Measurements from ENCODE around the gene PLEKHH2.
"Not testable (repeated sequence)": the region's sequence is repeated elsewhere in the genome, so short reads cannot be mapped to it uniquely, and the experiment has no call there.

PLEKHH2 gene

DNA sequence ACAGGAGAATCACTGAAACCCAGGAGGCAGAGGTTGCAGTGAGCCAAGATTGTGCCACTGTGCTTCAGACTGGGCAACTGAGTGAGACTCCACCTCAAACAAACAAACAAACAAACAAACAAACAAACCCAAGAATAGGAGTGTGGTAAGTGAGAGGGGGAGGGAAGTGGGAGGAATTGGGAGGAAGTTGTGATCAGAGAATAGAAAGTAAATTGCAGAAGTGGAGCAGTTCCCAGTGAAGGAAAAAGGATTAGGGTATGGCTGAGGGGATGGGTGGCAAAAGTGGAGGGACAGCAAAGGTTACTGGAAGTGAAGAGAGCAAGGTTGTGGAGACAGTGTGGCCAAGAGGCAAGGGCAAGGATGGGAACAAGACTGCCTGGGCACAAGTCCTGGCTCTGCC, 80.3 kb downstream of the PLEKHH2 start:
- no peak for DNase-seq (ENCODE audit: low read depth in 2 of 2)

DNA sequence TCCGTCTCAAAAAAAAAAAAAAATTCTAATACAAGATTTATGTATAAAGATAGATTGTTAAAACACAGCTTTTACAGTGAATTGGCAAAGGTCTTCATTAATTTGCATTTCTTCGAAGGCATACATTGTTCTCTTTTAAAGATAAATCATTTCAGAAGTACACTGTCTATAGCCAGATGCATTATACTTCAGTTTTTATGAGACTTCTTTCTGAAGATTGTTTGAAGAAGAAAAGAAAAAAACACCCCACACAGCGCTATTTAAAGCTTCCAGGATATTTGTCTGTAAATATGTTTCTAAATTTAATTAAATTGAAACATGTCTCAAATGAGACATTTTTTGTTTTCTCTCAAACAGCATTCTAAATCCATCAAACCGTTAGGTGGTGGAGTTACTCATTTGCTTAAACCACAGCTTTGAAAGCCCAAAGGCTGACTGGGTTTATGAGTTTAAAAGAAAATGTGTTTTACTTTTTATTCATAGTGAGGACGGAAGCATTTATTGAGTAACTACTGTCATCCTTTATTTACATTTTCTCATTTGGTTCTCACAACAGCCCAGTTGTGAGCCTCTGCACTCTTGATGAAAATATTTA, 81.6 kb downstream of the PLEKHH2 start:
- DNase-seq (ENCODE audit: low read depth in 2 of 2), result no peak

GRCh38 chr2:43724728-43725526, 87.9 kb downstream of the PLEKHH2 start:
- no peak for DNase-seq (ENCODE audit: low read depth in 2 of 2)

- no peak for DNase-seq (ENCODE audit: low read depth in 2 of 2)
Measured at GRCh38 chr2:43725711-43726246, 88.7 kb downstream of the PLEKHH2 start.

DNA sequence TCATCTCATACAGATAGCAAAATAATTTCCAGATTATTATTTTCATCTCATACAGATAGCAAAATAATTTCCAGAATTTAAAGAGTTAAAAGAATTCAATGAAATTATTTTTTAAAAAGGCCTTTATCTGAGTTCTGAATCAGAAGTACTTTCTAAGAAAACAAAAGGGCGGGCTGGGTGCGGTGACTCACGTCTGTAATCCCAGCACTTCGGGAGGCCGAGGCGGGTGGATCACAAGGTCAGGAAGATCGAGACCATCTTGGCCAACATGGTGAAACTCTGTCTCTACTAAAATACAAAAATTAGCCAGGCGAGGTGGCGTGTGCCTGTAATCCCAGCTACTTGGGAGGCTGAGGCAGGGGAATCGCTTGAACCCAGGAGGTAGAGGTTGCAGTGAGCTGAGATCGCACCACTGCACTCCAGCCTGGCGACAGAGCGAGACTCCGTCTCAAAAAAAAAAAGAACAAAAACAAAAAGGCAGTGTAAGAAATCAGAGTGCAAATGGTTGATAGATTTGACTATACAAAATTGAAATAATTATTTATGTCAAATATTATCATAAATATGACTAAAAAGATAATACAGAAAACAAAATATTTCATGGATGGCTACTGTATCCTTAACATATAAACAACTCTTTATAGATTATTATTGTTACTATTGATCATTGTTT, 90.0 kb downstream of the PLEKHH2 start:
- DNase-seq (ENCODE audit: low read depth in 2 of 2), result not testable (repeated sequence)

GRCh38 chr2:43727634-43728014, 90.6 kb downstream of the PLEKHH2 start:
- DNase-seq (ENCODE audit: low read depth in 2 of 2), result no peak

GRCh38 chr2:43729491-43730174, 92.6 kb downstream of the PLEKHH2 start:
- DNase-seq (ENCODE audit: low read depth in 2 of 2), result no peak

DNA sequence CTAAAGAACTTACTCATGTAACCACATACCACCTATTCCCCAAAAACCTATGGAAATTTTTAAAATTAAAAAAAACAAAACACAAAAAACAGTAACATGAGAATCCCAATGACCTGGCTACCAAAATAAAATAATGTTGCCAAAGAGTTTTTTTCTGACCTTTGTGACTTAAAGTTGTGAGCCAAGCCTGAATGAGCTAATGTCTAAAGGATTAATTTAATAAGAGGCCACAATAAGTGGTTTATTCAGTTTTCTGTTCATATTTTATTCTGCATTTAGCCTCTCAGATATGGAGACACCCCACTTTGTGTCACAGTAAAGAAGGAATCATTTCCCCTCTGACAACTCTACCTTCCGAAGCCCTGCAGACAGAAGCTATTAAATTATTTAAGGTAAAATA, 94.2 kb downstream of the PLEKHH2 start:
- no peak for DNase-seq (ENCODE audit: low read depth in 2 of 2)

- DNase-seq (ENCODE audit: low read depth in 2 of 2), result no peak
Measured at GRCh38 chr2:43736637-43737036, 99.6 kb downstream of the PLEKHH2 start.

DNA sequence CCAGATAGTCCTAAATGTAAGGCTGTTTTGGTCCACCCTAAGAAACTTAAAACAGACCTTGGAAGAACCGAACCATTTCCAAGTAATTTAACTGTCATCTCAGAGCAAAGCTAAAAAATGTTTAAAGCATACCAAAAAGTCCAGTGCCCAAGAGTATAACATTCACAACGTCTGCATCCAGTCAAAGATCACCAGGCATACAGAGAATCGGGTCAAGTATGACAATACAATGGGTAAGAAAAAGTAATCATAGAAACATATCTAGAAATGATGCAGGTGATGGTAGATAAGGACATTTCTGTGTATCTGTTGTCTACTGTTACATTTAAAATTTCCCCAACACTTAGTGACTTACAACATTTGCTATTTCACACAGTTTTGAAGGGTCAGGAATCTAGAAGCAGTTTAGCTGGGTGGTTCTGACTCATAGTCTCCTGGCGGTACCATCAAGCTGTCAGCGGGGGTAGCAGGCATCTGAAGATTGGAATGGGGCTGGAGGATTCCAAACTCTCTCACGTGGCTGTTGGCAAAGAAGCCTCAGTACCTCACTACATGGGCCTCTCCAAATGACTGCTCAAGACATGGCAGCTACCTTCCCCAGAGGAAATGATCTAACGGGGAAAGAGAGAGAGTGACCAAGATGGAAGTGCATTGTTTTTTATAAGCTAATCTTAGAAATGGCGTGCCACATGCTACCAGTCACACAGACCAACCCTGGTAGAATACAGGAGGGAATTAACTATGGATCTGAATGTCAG, 100.2 kb downstream of the PLEKHH2 start:
- DNase-seq (ENCODE audit: low read depth in 2 of 2), result no peak

- no peak for DNase-seq (ENCODE audit: low read depth in 2 of 2)
Measured at GRCh38 chr2:43737855-43738254, 100.8 kb downstream of the PLEKHH2 start.

- DNase-seq (ENCODE audit: low read depth in 2 of 2), result no peak
Measured at GRCh38 chr2:43738257-43738656, 101.2 kb downstream of the PLEKHH2 start.

GRCh38 chr2:43743706-43744105, 106.6 kb downstream of the PLEKHH2 start:
- DNase-seq (ENCODE audit: low read depth in 2 of 2), result no peak

GRCh38 chr2:43745457-43745856, 108.4 kb downstream of the PLEKHH2 start:
- DNase-seq (ENCODE audit: low read depth in 2 of 2), result no peak

DNA sequence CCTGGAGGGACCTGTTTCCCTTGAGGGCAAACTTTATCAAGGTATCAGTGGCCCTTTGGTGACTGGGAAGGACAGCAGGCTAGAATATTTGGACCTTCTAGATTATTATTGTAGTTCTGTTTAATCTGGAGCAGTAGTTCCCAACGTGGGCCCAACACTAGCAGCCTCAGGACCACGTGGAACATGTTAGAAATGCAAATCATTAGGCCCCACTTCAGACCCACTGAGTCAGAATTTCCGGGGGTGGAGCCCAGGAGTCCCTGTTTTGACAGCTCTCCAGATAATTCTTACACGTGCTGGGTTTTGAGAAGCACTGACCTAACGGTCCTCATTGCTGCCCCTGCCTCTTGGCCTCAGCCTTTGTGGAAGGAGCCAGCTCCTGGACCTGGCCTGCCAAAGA, 111.3 kb downstream of the PLEKHH2 start:
- DNase-seq (ENCODE audit: low read depth in 2 of 2), result no peak

DNA sequence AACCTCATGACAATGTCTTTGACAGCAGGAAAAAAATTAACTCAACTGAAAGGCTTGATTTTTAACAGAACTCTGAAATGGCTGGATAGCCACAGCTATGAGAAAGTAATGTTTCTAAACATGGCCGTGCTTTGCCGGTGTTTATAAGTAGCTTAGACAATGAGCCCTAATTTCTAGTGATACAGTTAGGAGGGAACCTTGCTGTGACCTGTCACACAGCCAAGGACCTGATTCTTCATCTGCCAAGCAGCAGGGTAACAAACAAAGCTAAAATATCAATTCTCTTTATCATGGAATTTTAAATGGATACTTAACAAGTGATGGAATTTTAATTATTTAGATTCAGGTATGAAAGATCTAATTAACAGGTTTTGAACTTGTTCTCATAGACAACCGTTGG, 112.5 kb downstream of the PLEKHH2 start:
- DNase-seq (ENCODE audit: low read depth in 2 of 2), result no peak

- DNase-seq (ENCODE audit: low read depth in 2 of 2), result no peak
Measured at GRCh38 chr2:43751476-43751990, 114.5 kb downstream of the PLEKHH2 start.

DNA sequence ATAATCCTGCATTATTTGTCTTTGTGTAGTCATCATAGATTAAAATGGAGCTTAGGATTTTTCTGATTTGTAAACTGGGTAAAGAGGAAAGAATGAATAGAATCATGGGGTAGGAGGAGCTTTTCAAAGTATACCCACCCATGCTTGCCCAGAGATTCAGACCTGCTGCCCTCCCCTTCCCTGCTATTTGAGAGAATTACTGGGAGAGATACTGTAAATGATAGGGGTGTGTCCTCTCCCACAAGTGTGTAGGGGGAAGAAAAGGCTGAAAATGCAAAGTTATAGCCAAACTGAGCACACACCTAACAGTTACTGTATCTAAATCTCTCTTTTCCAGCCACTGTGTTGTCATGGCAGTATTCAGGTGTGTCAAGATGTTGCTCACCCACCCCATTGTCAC, 115.2 kb downstream of the PLEKHH2 start:
- no peak for DNase-seq (ENCODE audit: low read depth in 2 of 2)

DNA sequence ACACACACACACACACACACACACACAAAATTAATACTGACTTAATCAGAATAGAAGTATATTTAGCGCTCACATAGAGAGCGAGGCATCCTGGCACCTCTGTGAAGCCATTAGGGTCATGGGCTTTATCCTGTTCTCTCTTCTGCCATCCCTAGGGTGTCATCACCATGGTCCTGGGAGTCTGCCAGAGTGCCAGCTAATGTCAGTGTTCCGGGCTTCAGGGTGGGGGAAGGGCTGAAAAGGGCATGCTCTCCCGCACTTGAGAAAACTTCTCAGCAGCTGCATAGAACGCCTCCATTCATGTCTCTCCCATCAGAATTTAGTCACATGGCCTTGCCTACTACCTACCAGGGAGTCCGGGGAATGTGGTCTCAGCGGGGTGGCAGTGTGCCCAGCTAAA, 117.1 kb downstream of the PLEKHH2 start:
- no peak for DNase-seq (ENCODE audit: low read depth in 2 of 2)

- DNase-seq (ENCODE audit: low read depth in 2 of 2), result no peak
Measured at GRCh38 chr2:43758739-43759138, 121.7 kb downstream of the PLEKHH2 start.

DNA sequence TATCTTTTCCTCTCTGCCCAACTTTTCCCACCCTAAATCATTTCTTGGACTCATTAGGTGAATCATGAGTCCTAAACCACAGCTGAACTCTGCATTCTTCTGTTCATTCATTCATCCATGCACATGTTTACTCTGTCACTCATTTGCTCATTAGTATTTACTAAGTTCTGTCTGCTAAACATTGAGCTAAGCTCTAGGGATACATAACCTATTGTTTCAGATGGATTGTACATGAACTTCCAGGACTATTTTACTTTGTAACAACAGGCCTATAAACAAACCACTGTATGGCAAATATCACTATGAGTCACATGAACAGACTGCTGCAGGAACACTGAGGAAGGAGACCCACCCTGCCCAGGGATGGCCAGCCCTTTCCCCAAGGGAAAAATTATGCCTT, 122.1 kb downstream of the PLEKHH2 start:
- DNase-seq (ENCODE audit: low read depth in 2 of 2), result no peak
